Mucosa of descending colon (tissue), 3 donors: ENCODE data around the gene RTN4RL2. TPM values are rescaled to one million over a fixed set of nuclear protein-coding genes. Genes with fewer than 3 reads are reported as not detected.

Source experiments
- ATAC-seq: fragments of 200-7000 bp; cut with Tn5 transposase; one replicate; pipeline ENCODE4 v1.9.1; 2020; ENCODE audit warnings: mild to moderate bottlenecking, moderate library complexity
- DNase-seq, 3 donors: peaks; one replicate each; pipeline ENCODE4 v3.0.0-alpha.2; 2020
- H3K36me3 ChIP-seq: fragments of 200-600 bp; one replicate; pipeline ENCODE4 v1.8.0; 2021; ENCODE audit warnings: low read depth, mild to moderate bottlenecking
- H3K4me1 ChIP-seq: fragments of 200-600 bp; one replicate; pipeline ENCODE4 v1.8.0; 2021; ENCODE audit warnings: low read depth, mild to moderate bottlenecking
- H3K4me3 ChIP-seq: fragments of 200-600 bp; one replicate; pipeline ENCODE4 v1.8.0; 2021; ENCODE audit warnings: mild to moderate bottlenecking
- H3K9me3 ChIP-seq: fragments of 200-600 bp; one replicate; pipeline ENCODE4 v1.8.0; 2021; ENCODE audit warnings: mild to moderate bottlenecking
- intact Hi-C, 2 donors: fragments of 100-400 bp; cut with DNase I in 1 of 2; cut with micrococcal nuclease in 1 of 2; formaldehyde crosslinking; loops; one replicate each; pipeline versions ENCODE4 v1.11.0 to v1.11.1; 2022; cut with DNase I, micrococcal nuclease
- total RNA-seq, 3 donors: library from RNA; stranded (reverse); fragmentation: NEBNext Ultra II Directional in 2 of 3; extraction: Animal tissue kit (Norgen Biotek cat#: 25700) in 2 of 3; gene quantifications; one replicate each; pipeline versions ENCODE4 v1.2.1 to v1.2.4, GENCODE V29; 2021 to 2023
- TF ChIP-seq, protein P1 (sequence below): fragments of 200-600 bp; IDR thresholded peaks from one replicate; pipeline ENCODE4 v1.8.0; 2022; ENCODE audit warnings: antibody characterized with exemption, mild to moderate bottlenecking
- donor health status: DM: no; HTN: no; CAD: no; lungs with moderate emphysema.
- donor health status: DM: no; HTN: no; CAD: no.
- donor health status: DM: no; HTN: yes; CAD: no.

The RTN4RL2 gene
- total RNA-seq, 3 donors from 2014 or later = 0.38 to 0.73 (median 0.48) TPM

GRCh38 chr11:57476757-57477506 is 16.6 kb downstream of the RTN4RL2 start:
- DNase-seq (peak in 2 of 3 donors; percentile 45 to 72), ATAC-seq (peak; percentile 80)
- H3K9me3 ChIP-seq = no peaks in the 10 kb centered on the region
- no peak overlapping the region for H3K4me3 ChIP-seq
- no peaks in the 10 kb centered on the region for H3K36me3 ChIP-seq
- H3K4me1 ChIP-seq = peaks cover 23% of the 10 kb centered on the region
- TF ChIP-seq, protein P1, sequence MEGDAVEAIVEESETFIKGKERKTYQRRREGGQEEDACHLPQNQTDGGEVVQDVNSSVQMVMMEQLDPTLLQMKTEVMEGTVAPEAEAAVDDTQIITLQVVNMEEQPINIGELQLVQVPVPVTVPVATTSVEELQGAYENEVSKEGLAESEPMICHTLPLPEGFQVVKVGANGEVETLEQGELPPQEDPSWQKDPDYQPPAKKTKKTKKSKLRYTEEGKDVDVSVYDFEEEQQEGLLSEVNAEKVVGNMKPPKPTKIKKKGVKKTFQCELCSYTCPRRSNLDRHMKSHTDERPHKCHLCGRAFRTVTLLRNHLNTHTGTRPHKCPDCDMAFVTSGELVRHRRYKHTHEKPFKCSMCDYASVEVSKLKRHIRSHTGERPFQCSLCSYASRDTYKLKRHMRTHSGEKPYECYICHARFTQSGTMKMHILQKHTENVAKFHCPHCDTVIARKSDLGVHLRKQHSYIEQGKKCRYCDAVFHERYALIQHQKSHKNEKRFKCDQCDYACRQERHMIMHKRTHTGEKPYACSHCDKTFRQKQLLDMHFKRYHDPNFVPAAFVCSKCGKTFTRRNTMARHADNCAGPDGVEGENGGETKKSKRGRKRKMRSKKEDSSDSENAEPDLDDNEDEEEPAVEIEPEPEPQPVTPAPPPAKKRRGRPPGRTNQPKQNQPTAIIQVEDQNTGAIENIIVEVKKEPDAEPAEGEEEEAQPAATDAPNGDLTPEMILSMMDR = peak; percentile 41
- intact Hi-C loops = no loop called here

GRCh38 chr11:57477507-57478189 is 17.3 kb downstream of the RTN4RL2 start:
- TF ChIP-seq, protein P1 = no peak
- ATAC-seq (peak; percentile 70), DNase-seq (peak in 2 of 3 donors; percentile 49 to 60)
- peaks cover 26% of the 10 kb centered on the region for H3K4me1 ChIP-seq
- H3K9me3 ChIP-seq = no peaks in the 10 kb centered on the region
- H3K4me3 ChIP-seq = no peak overlapping the region
- H3K36me3 ChIP-seq = no peaks in the 10 kb centered on the region
- intact Hi-C loops = no loop called here

- ATAC-seq (no peak), DNase-seq (no peak)
- TF ChIP-seq, protein P1 = no peak
- Histone ChIP-seq H3K4me3 (no peak overlapping the region), H3K4me1 (peaks cover 32% of the 10 kb centered on the region), H3K36me3 (no peaks in the 10 kb centered on the region), H3K9me3 (no peaks in the 10 kb centered on the region)
- intact Hi-C loops = no loop called here
Measured at GRCh38 chr11:57479021-57479663, 18.8 kb downstream of the RTN4RL2 start.

DNA sequence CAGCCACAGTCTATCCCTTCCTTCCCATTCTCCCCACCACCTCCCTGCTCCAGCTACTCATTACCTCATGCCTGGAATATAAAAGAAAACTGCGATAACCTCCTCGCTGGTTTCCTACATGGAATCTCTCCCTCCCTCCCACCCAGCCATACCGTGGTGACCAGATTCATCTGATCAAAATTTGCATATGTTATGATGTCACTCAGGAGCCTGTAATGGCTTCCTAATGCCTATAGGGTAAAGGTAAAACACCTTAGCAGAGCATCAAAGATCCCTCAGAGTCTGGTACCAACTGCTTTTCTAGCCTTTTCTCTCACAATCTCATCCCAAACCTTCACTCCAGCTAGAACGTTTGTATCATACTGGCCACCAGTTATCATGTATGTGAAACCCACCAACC is 19.6 kb downstream of the RTN4RL2 start:
- Histone ChIP-seq H3K36me3 (no peaks in the 10 kb centered on the region), H3K4me3 (no peak overlapping the region), H3K9me3 (no peaks in the 10 kb centered on the region), H3K4me1 (peaks cover 32% of the 10 kb centered on the region)
- intact Hi-C loops = no loop called here
- no peak for ATAC-seq
- DNase-seq = no peak
- TF ChIP-seq, protein P1 = no peak

DNA sequence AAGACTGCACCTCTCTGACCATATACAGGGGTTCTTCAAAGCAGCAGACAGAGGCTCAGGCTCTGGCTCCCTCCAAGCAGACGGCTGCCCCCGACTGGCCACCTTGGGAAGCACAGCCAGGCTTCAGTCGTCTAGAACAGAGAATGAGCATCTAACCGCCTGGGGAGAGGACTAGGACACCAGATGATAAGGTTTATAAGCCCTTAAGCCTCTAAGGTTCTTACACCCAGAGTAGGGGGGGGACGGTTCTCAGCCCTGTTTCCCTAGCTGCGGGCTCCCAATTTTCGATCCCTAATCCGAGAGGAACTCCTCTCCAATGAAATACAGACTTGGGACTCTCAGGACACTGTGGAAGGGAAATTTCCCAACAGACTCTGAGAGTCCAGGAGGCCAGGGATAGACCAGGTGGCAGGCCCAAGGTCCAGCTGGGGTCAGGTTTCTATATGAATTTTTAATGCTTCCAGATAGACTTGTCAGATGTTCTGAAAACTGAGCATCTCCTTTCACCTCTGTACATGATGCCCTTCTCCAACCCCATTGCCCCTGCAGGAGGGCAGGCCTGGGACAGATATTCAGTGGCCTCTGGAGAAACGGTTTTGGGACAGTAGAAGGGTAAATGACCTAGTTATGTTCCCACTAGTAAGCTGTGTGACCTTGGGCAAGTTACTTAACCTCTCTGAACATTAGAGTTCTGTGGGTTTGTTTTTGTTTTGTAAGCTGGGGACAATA is 20.2 kb downstream of the RTN4RL2 start:
- intact Hi-C loops = no loop called here
- Histone ChIP-seq H3K4me1 (peaks cover 32% of the 10 kb centered on the region), H3K4me3 (no peak overlapping the region), H3K36me3 (no peaks in the 10 kb centered on the region), H3K9me3 (no peaks in the 10 kb centered on the region)
- DNase-seq (peak in 2 of 3 donors; percentile 80 to 86), ATAC-seq (peak; percentile 50)
- TF ChIP-seq, protein P1 = peak; percentile 58
